Panc1 (cell line): ENCODE data around the gene SLC7A9.

ENCODE experiments used
- POLR2AphosphoS5 ChIP-seq: IDR thresholded peaks from 2 replicates; pipeline ENCODE4 v1.6.1; 2012; ENCODE audit warnings: mild to moderate bottlenecking, low read depth, low read length, moderate library complexity
- REST ChIP-seq, 2 experiments: IDR thresholded peaks; 2 replicates each; pipeline ENCODE4 v1.6.1; 2011 to 2012; ENCODE audit warnings: low read depth in 2 of 2, control low read depth in 1 of 2, low read length in 1 of 2, mild to moderate bottlenecking in 1 of 2, moderate library complexity in 1 of 2; ENCODE audit not compliant: insufficient read depth in 1 of 2
- SIN3A ChIP-seq: IDR thresholded peaks from 2 replicates; pipeline ENCODE4 v1.6.1; 2012; ENCODE audit warnings: low read depth, mild to moderate bottlenecking, low read length, moderate library complexity, borderline replicate concordance; ENCODE audit not compliant: insufficient read depth
- TCF7L2 ChIP-seq: IDR thresholded peaks from 2 replicates; pipeline ENCODE4 v1.6.1; 2011; ENCODE audit warnings: mild to moderate bottlenecking, low read depth, low read length, inconsistent platforms
- TF ChIP-seq, protein P1 (sequence below): fragments of 450-650 bp; IDR thresholded peaks from 2 replicates; pipeline ENCODE4 v1.5.1; 2017; ENCODE audit warnings: mild to moderate bottlenecking

- TF ChIP-seq POLR2AphosphoS5 (no peak), SIN3A (no peak), TCF7L2 (no peak), REST (IDR thresholded peaks at IDR 0.05; ENCODE audit: insufficient read depth in 1 of 2, low read depth in 2 of 2, low read length in 1 of 2) (no peak)
- TF ChIP-seq, protein P1, sequence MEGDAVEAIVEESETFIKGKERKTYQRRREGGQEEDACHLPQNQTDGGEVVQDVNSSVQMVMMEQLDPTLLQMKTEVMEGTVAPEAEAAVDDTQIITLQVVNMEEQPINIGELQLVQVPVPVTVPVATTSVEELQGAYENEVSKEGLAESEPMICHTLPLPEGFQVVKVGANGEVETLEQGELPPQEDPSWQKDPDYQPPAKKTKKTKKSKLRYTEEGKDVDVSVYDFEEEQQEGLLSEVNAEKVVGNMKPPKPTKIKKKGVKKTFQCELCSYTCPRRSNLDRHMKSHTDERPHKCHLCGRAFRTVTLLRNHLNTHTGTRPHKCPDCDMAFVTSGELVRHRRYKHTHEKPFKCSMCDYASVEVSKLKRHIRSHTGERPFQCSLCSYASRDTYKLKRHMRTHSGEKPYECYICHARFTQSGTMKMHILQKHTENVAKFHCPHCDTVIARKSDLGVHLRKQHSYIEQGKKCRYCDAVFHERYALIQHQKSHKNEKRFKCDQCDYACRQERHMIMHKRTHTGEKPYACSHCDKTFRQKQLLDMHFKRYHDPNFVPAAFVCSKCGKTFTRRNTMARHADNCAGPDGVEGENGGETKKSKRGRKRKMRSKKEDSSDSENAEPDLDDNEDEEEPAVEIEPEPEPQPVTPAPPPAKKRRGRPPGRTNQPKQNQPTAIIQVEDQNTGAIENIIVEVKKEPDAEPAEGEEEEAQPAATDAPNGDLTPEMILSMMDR: no peak
These were observed 71.4 kb downstream of the SLC7A9 start for GRCh38 chr19:32798201-32798600.
